H1 (cell line): Measurements from ENCODE around the gene RNFT2. TPM values are rescaled to one million over a fixed set of nuclear protein-coding genes. Genes with fewer than 3 reads are reported as not detected.

Experiments
- ASH2L ChIP-seq: fragments of 200-600, 300-600 bp; sonication (generic); IDR thresholded peaks from one replicate; pipeline ENCODE4 v1.7.1; 2017; ENCODE audit warnings: low read length
- BACH1 ChIP-seq: IDR thresholded peaks from 2 replicates; pipeline ENCODE4 v1.6.1; 2012; ENCODE audit warnings: low read length, improper control_type of control experiment
- CTBP2 ChIP-seq: IDR thresholded peaks from 2 replicates; pipeline ENCODE4 v1.7.0; 2011; ENCODE audit warnings: borderline replicate concordance, mild to moderate bottlenecking, moderate library complexity, mixed read lengths, low read length; ENCODE audit not compliant: insufficient read depth, insufficient read length
- E2F6 ChIP-seq: IDR thresholded peaks from 2 replicates; pipeline ENCODE4 v1.6.1; 2012; ENCODE audit warnings: inconsistent platforms
- EP300 ChIP-seq, 2 experiments: IDR thresholded peaks; 1 replicate in 1 of 2; 2 replicates in 1 of 2; pipeline ENCODE4 v1.6.1; 2011 to 2012; ENCODE audit warnings: low read depth in 2 of 2, low read length in 2 of 2, mild to moderate bottlenecking in 2 of 2, borderline replicate concordance in 1 of 2, inconsistent platforms in 1 of 2, moderate library complexity in 1 of 2
- EZH2 ChIP-seq: fragments of 200-600 bp; sonication (generic); IDR thresholded peaks from 2 replicates; pipeline ENCODE4 v1.7.1; 2012; ENCODE audit warnings: low read depth, mild to moderate bottlenecking, moderate library complexity, low read length, inconsistent platforms; ENCODE audit not compliant: severe bottlenecking
- FOSL1 ChIP-seq: IDR thresholded peaks from 2 replicates; pipeline ENCODE4 v1.6.1; 2011; ENCODE audit warnings: mild to moderate bottlenecking, low read depth, low read length, moderate library complexity; ENCODE audit not compliant: insufficient read depth
- HDAC2 ChIP-seq, 2 experiments: fragments of 300-600 bp in 1 of 2; sonication (generic) in 1 of 2; IDR thresholded peaks; 2 replicates each; pipeline ENCODE4 v1.6.1; 2011 to 2012; ENCODE audit warnings: low read depth in 2 of 2, low read length in 2 of 2, mild to moderate bottlenecking in 2 of 2, moderate library complexity in 2 of 2, borderline replicate concordance in 1 of 2, inconsistent platforms in 1 of 2
- KDM5A ChIP-seq: fragments of 200-600 bp; IDR thresholded peaks from 2 replicates; pipeline ENCODE4 v1.7.1; 2012; ENCODE audit warnings: mild to moderate bottlenecking, low read length, inconsistent platforms, mixed read lengths
- MAFK ChIP-seq: IDR thresholded peaks from 2 replicates; pipeline ENCODE4 v1.6.1; 2012; ENCODE audit warnings: low read depth, mild to moderate bottlenecking, improper control_type of control experiment, low read length
- RBBP5 ChIP-seq: IDR thresholded peaks from 2 replicates; pipeline ENCODE4 v1.7.1; 2012; ENCODE audit warnings: low read depth, mild to moderate bottlenecking, inconsistent platforms, low read length, moderate library complexity, borderline replicate concordance
- SIN3A ChIP-seq, 2 experiments: IDR thresholded peaks in 1 of 2; conservative IDR thresholded peaks in 1 of 2; 2 replicates each; pipeline ENCODE4 v1.6.1; 2011 to 2012; ENCODE audit warnings: low read length in 2 of 2, improper control_type of control experiment in 1 of 2, low read depth in 1 of 2, mild to moderate bottlenecking in 1 of 2
- SIRT6 ChIP-seq: IDR thresholded peaks from one replicate; pipeline ENCODE4 v1.7.1; 2012; ENCODE audit warnings: low read length, inconsistent platforms
- SP1 ChIP-seq: IDR thresholded peaks from 2 replicates; pipeline ENCODE4 v1.6.1; 2011; ENCODE audit warnings: low read depth, low read length
- SP2 ChIP-seq: IDR thresholded peaks from 2 replicates; pipeline ENCODE4 v1.6.1; 2012; ENCODE audit warnings: mild to moderate bottlenecking, low read length, inconsistent platforms
- SRF ChIP-seq: IDR thresholded peaks from 2 replicates; pipeline ENCODE4 v1.6.1; 2011; ENCODE audit warnings: mild to moderate bottlenecking, low read depth, low read length, moderate library complexity
- SUZ12 ChIP-seq: fragments of 200-600 bp; sonication (generic); IDR thresholded peaks from 2 replicates; pipeline ENCODE4 v1.6.1; 2012; ENCODE audit warnings: mild to moderate bottlenecking, inconsistent platforms, low read length, moderate library complexity, mixed read lengths
- TAF1 ChIP-seq: IDR thresholded peaks from 2 replicates; pipeline ENCODE4 v1.6.1; 2011; ENCODE audit warnings: mild to moderate bottlenecking, low read depth, low read length
- TBP ChIP-seq: IDR thresholded peaks from 2 replicates; pipeline ENCODE4 v1.6.1; 2011; ENCODE audit warnings: low read depth, low read length, improper control_type of control experiment
- TEAD4 ChIP-seq: IDR thresholded peaks from 2 replicates; pipeline ENCODE4 v1.6.1; 2012; ENCODE audit warnings: low read depth, low read length, inconsistent platforms, mixed read lengths
- USF2 ChIP-seq: IDR thresholded peaks from 2 replicates; pipeline ENCODE4 v1.6.1; 2011; ENCODE audit warnings: low read length, improper control_type of control experiment
- polyA plus RNA-seq, 7 experiments: library from polyadenylated mRNA; depleted of rRNA in 3 of 7; stranded (reverse) in 5 of 7; unstranded in 2 of 7; fragments of >200 nt in 5 of 7; fragments of 200-250 nt in 2 of 7; gene quantifications; 1 replicate in 5 of 7; 2 replicates in 1 of 7; 4 replicates in 1 of 7; pipeline versions ENCODE4 v1.2.1 to v1.2.3, GENCODE V29; 2011 to 2013; ENCODE audit warnings: missing spikeins in 2 of 7, mixed read lengths in 2 of 7
- total RNA-seq: library from RNA; stranded (reverse); fragmentation: NEBNext Ultra II Directional; extraction: Animal tissue kit (Norgen Biotek cat#: 25700); gene quantifications from 2 replicates; pipeline ENCODE4 v1.2.1, GENCODE V29; 2021

RNFT2 gene
- total and polyA plus RNA-seq, 2 of the 8 experiments (the other 6 are each of a cell fraction or from before 2014, with no cell fraction given): 14.2 to 33.1 TPM

- TF ChIP-seq HDAC2 (IDR thresholded peaks at IDR 0.05; ENCODE audit: borderline replicate concordance in 1 of 2, low read depth in 2 of 2, low read length in 2 of 2) (no peak), MAFK (no peak), CTBP2 (no peak), SIN3A (conservative IDR thresholded peaks at IDR 0.05 in 1 of 2, IDR thresholded peaks at IDR 0.05 in 1 of 2; ENCODE audit: low read depth in 1 of 2, low read length in 2 of 2) (0 out of 4 replicates have a peak, but pooled peaks have one; percentile 12 to 40), KDM5A (peak; percentile 69; the same call in 1 of the 2 replicates), EZH2 (no peak), ASH2L (peak; percentile 91), E2F6 (no peak), SP1 (no peak), TEAD4 (no peak), TAF1 (peak; percentile 91), USF2 (0 out of 2 replicates have a peak, but pooled peaks have one; percentile 13), BACH1 (no peak), EP300 (IDR thresholded peaks at IDR 0.05; ENCODE audit: borderline replicate concordance in 1 of 2, low read depth in 2 of 2, low read length in 2 of 2) (peak in 1 of 2 experiments; percentile 14; a peak in 1 of 3 replicates), TBP (peak; percentile 39; the same call in 1 of the 2 replicates), SRF (peak; percentile 81), FOSL1 (no peak), SUZ12 (no peak), SIRT6 (no peak), RBBP5 (peak; percentile 94), SP2 (no peak)
These were observed 81.1 kb downstream of the RNFT2 start (continued) for GRCh38 chr12:116818948-116819832.
